ENCODE results near the gene NAP1L4.

The NAP1L4 gene

GRCh38 chr11:2904153-2905052, 87.7 kb downstream of the NAP1L4 start:
- DNase-seq (ENCODE audit: low spot score), result no peak

GRCh38 chr11:2903672-2904011, 88.5 kb downstream of the NAP1L4 start:
- no peak for DNase-seq (ENCODE audit: low spot score)

DNA sequence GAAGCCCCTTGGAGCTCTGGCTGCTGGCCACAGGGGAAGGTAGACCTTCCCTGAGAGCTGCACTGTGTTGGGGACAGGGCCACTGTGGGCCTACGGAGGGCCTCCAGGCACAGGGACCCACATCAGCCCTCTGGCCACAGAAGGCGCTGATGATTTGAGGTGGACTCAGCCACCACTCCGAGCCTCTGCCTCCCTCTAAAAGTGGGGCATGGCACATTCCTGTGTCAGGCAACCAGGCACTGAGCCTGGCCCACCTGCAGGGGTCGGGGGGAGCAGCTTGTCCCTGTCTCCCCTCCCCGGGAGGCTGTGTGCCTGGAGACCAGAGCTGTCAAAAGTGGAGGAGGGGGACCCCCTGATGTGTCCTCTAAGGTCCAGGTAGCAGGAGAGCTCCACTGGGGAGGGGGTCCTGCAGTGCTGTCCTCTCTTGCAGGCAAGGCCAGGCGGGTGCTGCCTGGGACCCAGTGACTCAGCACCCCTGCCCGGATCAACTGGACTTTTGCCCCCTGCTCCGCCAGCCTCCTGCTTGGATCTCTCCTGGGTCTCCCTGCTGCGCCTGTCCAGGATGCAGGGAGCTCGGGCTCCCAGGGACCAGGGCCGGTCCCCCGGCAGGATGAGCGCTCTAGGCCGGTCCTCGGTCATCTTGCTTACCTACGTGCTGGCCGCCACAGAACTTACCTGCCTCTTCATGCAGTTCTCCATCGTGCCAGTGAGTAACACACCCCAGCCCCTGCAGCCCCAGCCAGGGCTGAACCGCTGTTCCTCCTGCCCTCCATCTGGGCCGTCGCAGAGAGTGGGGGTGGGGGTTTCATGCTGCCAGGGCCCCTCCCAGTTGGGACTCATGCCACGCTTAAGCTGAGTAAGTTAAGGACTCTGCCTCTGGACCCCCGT, 89.1 kb downstream of the NAP1L4 start:
- no peak for DNase-seq (ENCODE audit: low spot score)

- peak; percentile 93 for DNase-seq (ENCODE audit: low spot score)
Observed at GRCh38 chr11:2901854-2902783, 90.0 kb downstream of the NAP1L4 start.

GRCh38 chr11:2901196-2901796, 90.8 kb downstream of the NAP1L4 start:
- DNase-seq (ENCODE audit: low spot score), result no peak

DNA sequence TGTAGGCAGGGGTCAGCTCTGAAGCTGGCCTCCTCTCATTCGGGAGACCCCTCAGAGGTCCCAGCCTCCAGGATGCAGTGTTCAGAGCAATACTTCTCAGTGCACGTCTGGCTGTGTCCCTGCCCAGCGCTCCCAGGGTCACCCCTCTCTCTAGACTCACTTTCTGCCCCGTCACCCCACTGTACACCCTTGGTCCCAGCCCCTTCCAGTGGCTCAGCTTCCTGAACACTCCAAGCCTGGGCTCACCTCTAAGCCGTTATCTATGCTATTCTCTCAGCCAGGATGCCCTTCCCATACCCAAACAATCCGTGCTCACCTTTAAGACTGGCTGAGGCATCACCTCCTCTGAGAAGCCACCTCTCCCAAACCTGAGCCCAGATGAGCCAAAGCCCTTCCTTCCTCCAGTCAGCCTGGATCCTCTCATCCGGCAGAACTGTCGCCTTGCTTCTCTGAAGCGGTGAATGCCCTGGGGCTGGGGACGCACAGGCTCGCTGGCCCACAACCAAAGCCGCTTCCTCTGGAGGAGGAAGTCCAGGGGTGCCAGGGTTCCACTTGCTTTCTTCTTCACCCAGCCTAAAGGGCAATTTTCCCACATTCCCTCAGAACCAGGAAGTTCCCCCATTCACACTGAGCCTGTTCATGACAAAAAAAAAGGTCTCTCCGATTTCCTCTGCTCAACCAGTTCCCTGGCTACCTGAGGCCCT, 92.9 kb downstream of the NAP1L4 start:
- DNase-seq (ENCODE audit: low spot score), result no peak

DNA sequence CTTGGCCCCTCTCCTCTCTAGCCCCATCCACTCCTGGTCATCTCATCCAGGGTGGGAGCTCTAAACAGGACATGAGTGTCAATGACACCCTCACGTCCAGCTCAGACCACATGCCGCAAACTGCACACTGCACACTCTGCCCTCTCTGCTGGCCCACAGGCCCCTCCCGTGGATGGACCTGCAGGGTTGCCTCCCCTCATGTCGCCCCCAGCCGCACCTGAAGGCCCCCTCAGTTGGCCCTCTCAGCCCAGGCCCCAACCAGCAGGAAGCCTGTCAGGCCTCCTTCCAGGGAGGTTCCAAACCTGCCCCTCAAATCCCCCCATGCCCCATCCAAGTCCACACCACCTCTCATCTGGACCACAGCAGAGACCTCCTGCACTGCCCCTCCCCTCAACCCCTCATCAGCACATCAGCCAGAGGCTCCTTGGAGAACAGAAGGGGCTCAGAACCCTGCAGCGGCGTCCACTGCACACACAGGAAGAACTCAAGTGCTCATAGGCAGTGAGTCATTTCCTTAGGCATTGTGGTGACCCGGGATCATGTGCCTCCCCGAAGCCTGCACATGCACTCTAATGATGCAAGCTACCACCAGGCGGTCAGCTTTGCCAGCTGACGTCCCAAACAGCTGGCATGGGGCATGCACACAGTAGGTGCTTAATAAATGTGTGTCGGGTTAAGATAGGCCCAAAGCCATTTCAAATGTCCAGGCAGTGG, 93.6 kb downstream of the NAP1L4 start:
- DNase-seq (ENCODE audit: low spot score), result no peak

DNA sequence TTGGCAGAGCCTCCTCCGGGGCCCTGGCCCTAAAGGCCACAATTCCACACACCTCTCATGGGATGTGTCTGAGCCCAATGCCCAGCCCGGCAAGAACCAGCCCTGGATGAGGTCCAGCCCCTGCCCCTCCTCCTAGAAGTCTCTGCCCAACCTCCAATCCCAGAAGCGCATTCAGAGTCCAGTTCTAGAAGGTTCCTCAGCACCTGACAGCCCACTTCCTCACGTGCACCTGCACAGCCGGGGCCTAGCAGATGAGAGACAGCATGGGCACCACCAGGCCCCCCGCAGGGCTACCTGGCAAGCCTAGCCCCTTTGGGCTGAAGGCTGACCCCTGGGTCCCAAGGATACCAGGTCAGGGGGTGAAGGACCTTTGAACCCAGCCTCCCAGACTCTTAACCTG, 95.1 kb downstream of the NAP1L4 start:
- no peak for DNase-seq (ENCODE audit: low spot score)

- no peak for DNase-seq (ENCODE audit: low spot score)
Observed at GRCh38 chr11:2896047-2896446, 96.1 kb downstream of the NAP1L4 start.
